ENCODE measurements around the gene CMTM6.

DNA sequence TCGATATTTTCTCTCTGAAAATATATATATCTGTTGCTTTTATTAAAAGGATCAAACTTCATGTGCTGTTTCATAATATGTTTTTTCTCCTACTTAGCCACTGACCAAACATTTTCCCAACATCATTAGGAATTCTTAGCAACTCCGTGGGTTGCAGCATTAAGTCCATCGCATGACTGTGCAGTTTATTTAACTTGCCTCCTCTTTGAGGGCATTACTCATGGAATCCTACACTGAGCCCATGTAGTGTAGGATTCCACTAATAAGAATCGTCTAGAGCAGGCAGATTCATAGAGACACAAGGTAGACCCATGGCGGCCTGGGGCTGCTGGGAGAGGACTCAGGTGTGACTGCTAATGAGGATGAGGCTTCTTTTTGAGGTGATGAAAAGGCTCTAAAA lies 49.3 kb downstream of the CMTM6 start:
- TF ChIP-seq POLR2A (IDR thresholded peaks at IDR 0.05; ENCODE audit: low read length) (no peak), MAX (IDR thresholded peaks at IDR 0.05) (no peak), BHLHE40 (IDR thresholded peaks at IDR 0.05; ENCODE audit: low read depth, low read length) (no peak), JUN (IDR thresholded peaks at IDR 0.05) (no peak)
- TF ChIP-seq, protein P1, sequence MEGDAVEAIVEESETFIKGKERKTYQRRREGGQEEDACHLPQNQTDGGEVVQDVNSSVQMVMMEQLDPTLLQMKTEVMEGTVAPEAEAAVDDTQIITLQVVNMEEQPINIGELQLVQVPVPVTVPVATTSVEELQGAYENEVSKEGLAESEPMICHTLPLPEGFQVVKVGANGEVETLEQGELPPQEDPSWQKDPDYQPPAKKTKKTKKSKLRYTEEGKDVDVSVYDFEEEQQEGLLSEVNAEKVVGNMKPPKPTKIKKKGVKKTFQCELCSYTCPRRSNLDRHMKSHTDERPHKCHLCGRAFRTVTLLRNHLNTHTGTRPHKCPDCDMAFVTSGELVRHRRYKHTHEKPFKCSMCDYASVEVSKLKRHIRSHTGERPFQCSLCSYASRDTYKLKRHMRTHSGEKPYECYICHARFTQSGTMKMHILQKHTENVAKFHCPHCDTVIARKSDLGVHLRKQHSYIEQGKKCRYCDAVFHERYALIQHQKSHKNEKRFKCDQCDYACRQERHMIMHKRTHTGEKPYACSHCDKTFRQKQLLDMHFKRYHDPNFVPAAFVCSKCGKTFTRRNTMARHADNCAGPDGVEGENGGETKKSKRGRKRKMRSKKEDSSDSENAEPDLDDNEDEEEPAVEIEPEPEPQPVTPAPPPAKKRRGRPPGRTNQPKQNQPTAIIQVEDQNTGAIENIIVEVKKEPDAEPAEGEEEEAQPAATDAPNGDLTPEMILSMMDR (IDR thresholded peaks at IDR 0.05) = no peak
- TF ChIP-seq, protein P2, sequence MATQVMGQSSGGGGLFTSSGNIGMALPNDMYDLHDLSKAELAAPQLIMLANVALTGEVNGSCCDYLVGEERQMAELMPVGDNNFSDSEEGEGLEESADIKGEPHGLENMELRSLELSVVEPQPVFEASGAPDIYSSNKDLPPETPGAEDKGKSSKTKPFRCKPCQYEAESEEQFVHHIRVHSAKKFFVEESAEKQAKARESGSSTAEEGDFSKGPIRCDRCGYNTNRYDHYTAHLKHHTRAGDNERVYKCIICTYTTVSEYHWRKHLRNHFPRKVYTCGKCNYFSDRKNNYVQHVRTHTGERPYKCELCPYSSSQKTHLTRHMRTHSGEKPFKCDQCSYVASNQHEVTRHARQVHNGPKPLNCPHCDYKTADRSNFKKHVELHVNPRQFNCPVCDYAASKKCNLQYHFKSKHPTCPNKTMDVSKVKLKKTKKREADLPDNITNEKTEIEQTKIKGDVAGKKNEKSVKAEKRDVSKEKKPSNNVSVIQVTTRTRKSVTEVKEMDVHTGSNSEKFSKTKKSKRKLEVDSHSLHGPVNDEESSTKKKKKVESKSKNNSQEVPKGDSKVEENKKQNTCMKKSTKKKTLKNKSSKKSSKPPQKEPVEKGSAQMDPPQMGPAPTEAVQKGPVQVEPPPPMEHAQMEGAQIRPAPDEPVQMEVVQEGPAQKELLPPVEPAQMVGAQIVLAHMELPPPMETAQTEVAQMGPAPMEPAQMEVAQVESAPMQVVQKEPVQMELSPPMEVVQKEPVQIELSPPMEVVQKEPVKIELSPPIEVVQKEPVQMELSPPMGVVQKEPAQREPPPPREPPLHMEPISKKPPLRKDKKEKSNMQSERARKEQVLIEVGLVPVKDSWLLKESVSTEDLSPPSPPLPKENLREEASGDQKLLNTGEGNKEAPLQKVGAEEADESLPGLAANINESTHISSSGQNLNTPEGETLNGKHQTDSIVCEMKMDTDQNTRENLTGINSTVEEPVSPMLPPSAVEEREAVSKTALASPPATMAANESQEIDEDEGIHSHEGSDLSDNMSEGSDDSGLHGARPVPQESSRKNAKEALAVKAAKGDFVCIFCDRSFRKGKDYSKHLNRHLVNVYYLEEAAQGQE (IDR thresholded peaks at IDR 0.05) = no peak
